ENCODE data around the gene GNG3.
A peak's percentile ranks its signal among the peaks of the same experiment; 100 is the strongest.
"Not testable (repeated sequence)": the region's sequence is repeated elsewhere in the genome, so short reads cannot be mapped to it uniquely, and the experiment has no call there.

Gene GNG3

DNA sequence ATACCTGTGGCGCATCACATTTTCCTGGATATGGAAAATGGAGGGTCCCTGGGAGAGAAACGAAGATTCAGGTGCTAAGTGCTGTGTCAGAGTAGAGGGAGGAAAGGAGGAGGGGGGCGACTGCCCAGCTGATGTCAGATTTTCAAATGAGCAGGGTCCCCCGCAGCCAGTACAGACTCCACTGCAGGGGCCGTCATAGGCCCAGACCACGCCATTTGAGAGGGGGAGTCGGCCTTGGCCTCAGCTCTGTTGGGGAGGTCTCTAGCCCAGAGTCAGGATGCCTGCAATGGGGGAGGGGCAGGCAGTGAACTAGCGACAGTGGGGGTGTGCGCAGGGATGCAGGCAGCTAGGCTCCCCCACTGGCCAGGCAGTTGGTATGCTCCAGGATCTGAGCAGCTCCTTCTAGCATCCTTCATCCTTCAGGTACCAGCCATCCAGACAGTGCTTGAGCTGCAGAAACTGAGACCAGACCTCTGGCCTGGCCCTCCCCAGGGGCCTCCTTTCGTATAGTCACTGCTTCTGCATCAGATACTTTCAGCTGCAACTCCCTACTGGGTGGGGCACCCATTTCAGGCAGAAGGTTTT is at the start of gene GNG3, which contains the start of gene BSCL2:
TSS of gene GNG3 (plus strand) at position 400 of the 585 bp plus-strand sequence. CDS start 620 bp downstream, outside the sequence.
TSS of gene BSCL2 (minus strand) at position 148 of the 585 bp plus-strand sequence. CDS start 229 bp downstream, outside the sequence.
- DNase-seq = no peak

DNA sequence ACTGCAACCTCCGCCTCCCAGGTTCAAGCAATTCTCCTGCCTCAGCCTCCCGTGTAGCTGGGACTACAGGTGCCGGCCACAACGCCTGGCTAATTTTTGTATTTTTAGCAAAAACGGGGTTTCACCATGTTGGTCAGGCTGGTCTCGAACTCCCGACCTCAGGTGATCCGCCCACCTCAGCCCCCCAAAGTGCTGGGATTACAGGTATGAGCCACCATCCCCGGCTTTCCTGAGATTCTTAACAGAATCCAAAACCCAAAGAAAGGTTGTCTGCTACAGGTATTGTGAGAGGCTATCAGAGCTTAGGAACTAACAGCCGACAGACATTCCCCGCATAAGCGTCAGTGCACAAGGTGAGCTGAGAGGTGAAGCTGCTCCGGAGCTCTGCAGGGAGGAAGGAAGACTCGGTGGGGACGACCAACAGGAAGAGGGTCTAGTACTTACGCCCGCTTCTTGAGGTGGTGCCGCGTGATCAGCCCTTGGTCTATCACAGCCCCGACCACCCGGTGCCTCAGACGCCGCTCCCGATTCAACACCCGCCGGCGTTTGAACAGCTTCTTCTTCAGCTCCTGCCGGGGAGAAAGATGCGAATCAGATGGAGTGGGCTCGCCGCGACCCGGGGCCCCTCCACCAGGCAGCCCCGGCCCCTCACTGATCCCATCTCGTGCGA is 42.9 kb upstream of the GNG3 start:
- peak; percentile 38 for DNase-seq

DNA sequence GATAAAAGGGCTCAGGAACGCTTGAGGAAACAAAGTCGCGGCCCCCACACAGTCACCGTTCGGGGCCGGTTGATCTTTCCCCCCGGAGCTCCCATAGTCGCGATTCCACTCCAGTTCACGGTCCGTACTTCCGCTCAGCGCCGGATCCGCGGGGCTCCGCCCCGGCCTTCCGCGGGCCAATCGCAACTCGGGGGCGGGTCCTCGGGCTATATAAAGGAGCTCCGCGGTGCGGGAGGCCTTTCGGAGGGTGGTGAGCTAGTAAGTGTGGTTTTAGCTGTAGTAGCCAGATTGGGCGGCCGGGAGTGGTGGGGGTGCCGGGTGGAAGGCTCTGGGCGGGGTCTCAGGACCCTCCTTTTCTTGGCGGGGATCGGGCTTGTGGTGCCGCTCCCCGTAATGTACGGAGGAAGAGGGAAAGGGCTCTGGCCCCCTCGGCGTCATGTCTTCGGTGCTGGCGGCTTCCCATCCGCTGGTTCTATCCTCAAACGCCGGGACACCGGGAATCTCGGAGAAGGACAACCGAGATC is 42.3 kb upstream of the GNG3 start, which contains the start of the genes C11orf98 and CSKMT:
TSS of gene C11orf98 (minus strand) at position 136 of the 524 bp plus-strand sequence. CDS start at position 95, 41 bp downstream.
TSS of gene CSKMT (plus strand) at position 238 of the 524 bp plus-strand sequence. CDS start 568 bp downstream, outside the sequence.
- DNase-seq = peak; percentile 95

DNA sequence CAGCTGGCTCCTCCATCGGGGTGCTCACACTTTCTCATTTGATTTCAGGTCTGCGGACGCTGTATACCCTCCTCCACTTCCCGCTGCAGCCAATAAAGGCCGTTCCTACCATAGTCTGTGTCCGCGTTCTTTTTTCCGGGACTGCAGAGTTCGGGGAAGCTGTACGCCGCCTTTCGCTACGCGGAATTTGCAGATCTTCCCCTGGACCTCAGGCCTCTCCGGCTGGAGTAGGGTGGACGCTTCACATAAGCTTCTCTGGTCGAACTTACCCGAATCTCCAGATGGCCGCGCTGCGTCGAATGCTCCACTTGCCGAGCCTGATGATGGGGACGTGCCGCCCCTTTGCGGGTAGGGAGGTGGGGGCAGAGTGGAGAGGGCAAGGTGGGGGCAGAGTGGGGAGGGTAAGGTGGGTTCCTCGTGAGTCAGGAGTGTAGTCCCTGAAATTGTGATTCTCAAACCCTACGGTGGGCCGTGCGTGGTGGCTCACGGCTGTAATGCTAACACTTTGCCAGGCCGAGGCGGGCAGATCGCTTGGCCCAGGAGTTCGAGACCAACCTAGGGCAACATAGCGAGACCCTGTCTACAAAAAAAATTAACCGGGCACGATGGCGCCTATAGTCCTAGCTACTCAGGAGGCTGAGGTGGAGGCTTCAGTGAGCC is 41.7 kb upstream of the GNG3 start:
- peak; percentile 59 for DNase-seq

DNA sequence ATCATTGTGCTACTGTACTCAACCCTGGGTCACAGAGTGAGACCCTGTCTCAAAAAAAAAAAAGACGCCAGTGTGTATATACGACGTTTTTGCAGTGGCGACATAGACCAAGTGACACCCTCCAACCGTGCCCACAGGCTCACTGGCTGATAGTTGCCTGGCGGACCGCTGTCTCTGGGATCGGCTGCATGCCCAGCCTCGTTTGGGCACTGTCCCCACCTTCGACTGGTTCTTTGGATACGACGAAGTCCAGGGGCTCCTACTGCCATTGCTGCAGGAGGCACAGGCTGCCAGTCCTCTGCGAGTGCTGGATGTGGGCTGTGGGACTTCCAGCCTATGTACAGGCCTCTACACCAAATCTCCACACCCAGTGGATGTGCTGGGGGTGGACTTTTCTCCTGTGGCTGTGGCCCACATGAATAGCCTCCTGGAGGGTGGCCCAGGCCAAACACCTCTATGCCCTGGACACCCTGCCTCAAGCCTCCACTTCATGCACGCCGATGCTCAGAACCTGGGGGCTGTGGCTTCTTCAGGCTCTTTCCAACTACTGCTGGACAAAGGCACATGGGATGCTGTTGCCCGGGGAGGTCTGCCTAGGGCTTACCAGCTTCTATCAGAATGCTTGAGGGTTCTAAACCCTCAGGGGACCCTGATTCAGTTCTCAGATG is 41.1 kb upstream of the GNG3 start:
- DNase-seq = no peak

DNA sequence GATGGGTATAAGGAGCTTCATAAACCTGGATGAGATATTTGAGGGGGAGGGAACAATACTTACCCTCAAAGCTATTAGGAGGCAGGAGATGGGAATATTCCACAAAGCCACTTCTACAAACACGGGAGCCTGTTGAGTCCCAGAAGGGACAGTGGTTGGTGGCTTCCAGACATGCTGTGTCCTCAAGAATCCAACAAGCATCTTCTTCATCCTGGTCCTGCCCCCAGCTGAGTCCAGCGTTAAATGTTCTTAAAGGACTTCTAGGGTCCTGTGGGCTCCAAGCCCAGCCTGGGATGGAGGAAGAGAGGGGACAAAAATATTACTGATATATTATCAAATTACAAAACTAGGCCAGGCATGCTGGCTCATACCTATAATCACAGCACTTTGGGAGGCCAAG is 40.0 kb upstream of the GNG3 start:
- no peak for DNase-seq

DNA sequence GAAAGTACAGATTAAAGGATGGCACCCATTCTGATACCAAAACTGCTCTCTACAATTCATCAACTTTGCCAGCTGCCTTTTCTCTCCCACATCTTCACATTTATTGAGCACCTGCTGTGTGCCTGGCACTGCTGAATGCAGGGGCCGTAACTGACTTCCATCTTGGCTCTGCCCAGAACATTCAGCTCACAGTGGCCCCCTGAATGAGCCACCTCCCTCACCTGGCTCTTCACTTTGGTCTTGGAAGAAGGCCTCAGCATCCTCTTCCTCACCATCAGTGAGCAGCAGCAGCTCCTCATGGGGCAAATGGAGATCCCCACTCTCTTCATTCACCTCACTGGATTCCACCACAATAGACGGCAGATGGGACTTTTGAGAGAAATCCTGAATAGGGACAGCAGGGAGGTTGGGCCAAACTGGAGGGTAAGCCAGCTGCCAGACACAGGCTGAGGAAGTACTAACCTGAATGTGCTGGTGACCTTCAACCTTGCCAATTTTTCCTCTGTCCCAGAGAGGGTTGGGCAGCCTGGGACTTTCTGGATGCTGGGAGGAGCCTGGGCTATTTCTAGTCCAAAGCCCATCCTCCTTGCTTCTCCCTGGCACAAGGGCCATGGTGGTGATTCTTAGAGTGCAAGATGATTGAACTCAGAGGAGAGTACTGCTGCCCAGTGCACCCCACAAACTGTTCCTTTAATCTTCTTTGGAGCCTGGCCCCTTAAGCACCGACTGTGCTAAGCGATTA is 37.9 kb upstream of the GNG3 start:
- no peak for DNase-seq

DNA sequence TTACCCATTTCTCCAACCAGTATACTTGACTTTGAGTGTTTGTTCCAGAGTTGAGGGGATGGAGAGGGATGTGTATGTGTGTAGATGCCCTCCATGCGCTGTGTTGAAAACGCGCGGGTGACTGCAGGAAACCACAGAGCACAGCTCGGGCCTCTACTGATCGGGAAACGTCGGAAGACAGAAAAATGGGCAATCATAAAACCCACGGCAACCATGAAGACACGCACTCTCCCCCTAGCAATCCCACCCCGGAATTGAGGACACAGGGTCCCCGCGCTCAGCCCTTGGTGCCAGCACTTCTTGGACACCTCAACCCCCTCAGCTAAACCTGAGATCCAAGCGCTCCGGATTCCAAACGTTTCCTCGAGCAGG is 36.3 kb upstream of the GNG3 start:
- DNase-seq = no peak

DNA sequence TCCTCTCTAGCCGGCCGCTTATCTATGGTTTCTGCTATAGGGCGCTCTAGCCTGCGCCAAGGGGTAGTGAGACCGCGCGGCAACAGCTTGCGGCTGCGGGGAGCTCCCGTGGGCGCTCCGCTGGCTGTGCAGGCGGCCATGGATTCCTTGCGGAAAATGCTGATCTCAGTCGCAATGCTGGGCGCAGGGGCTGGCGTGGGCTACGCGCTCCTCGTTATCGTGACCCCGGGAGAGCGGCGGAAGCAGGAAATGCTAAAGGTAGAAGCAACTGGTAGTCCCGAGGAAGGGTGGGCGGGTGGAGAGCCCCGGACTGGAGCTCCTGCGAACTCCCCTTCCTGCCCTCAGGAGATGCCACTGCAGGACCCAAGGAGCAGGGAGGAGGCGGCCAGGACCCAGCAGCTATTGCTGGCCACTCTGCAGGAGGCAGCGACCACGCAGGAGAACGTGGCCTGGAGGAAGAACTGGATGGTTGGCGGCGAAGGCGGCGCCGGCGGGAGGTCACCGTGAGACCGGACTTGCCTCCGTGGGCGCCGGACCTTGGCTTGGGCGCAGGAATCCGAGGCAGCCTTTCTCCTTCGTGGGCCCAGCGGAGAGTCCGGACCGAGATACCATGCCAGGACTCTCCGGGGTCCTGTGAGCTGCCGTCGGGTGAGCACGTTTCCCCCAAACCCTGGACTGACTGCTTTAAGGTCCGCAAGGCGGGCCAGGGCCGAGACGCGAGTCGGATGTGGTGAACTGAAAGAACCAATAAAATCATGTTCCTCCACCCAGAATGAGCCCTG is 35.7 kb upstream of the GNG3 start, which contains the start of the genes LBHD1 and UQCC3:
TSS of gene LBHD1 (minus strand) at position 660 of the 782 bp plus-strand sequence. CDS start 2,236 bp downstream, outside the sequence.
TSS of gene UQCC3 (plus strand) at position 66 of the 782 bp plus-strand sequence. CDS start at position 139, 73 bp downstream.
- peak; percentile 72 for DNase-seq

DNA sequence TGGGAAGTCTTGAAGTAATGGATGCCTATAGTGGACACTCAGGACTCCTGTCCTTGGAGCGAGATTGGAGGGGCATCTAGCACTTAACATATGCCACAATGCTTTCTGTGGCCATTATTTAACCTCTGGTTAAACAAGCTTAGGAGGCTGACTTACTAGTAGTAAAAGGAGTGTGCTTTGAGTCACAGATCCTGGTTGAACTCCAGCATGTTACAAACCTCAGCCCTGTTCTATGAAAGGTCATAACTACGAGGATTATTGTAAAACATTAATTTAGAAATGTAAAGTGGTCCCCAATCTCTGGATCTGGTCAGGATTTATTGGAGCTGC is 34.3 kb upstream of the GNG3 start:
- no peak for DNase-seq

DNA sequence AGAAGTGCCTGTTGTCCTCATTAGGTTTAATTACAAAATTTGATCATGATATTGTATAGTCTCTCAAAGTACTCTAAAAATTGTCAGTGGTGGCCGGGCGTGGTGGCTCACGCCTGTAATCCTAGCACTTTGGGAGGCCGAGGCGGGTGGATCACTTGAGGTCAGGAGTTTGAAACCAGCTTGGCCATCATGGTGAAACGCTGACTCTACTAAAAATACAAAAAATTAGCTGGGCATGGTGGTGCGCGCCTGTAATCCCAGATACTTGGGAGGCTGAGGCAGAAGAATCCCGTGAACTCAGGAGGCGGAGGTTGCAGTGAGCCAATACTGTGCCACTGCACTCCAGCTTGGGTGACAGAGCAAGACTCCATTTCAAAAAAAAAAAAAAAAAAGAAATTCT is 32.1 kb upstream of the GNG3 start:
- not testable (repeated sequence) for DNase-seq

DNA sequence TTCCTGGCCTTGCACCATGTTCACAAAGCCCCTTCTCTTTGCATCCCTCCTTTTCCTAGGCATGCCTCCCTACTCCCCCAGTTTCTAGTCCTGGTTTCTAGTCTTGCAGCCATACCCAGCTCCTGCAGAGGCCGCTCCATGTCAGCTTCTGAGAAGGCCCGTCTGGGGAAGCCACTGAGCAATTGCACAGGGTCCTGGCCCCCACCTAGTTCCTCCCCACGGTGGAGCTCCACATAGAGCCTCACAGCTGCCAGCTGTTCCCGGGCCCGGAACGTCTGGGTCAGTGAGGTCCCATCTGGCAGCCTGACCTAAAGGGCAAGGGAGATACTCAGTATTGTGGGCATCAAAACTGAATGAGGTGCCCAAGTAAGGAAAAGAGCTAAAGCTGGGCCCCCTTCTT is 30.8 kb upstream of the GNG3 start:
- no peak for DNase-seq

DNA sequence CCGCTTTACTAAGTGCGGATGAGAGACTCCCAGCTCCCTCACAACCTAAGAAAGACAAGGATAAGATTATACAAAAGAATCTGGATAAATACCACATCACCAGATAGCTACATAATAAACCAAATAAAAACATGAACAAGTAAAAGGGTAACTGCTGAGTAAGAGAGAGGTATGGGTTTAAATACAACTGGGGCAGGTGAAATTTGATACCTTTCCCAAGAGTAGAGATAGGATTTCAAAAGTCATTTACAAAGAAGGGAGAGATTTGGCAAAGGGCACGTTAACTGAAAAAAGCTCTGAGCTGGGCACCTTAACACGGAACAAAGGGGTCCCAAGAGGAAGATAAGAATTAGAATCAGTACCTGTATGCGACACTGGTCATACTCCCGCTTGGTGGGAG is 30.3 kb upstream of the GNG3 start:
- DNase-seq = no peak

DNA sequence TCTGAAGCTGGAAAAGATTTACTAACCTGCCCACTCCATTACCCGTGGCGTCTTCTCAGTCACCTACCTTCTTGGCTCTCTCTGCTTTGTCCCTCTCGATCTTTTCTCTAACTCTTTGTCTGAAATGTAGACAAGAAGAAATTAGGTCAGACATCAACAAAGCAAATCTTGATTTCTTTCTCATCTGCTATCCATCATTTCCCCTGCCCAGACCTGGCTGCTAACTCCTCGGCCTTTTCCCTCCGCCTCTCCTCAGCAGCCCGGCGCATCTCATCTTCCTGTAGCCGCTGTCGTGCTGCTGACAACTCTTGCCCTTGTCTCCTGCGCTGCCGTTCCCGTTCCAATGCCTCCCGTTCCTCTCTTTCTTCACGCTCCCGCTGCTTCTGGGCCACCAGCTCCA is 29.8 kb upstream of the GNG3 start:
- DNase-seq = no peak

DNA sequence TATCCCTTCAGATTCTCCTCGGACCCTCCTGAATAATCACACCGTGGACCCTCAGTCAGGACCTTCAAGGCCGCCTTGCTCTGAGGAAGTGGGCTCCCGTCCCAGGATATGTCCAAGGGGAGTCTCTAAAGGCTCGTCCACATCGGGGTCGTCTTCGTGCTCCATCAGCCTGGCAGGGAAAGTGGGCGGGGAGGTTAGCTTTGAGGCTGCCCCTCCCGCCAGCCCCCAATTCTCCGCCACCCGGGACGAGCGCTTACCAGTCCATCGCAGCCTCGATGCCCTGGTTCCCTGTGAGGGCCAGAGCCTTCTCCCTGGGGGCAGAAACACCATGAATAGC is 29.1 kb upstream of the GNG3 start:
- no peak for DNase-seq

DNA sequence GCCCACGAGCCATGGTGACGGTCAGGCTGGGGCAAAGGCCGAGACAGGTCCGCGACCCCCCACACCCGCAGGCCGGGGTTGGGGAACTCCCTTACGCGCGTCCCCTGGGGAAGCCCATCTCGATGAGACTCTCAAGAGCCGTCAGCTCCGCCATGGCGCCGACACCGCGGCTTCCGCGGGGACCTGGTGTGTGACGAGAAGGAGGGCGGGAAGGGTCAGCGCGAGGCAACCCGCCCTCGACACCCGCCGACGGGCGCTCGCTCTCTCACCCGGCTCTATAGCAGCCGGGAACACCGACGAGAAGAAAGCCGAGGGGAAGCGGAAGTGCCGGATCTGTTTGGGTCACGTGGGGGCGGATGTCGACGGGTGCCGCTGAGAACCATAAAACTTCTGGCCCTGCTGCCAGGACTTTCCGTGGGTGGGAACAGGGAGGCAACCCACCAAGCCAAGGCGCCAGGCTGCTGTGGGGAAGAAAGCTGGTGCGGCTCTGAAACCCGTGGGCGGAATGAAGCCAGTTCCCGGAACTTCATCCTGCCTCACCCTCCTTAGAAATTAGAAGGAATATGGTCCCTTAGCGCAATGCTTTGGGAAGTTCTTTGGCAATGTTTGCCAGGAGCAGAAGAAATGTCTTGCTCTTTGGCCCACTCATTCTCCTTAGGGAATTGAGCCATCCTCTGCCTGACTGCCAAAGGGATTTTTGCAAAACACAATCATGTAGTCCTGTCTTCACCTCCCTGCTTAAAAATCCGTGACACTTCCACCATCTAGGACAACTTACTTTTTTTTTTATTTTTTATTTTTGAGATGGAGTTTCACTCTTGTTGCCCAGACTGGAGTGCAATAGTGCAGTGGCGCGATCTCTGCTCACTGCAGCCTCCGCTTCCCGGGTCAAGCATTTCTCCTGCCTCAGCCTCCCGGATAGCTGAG is 28.4 kb upstream of the GNG3 start, which contains the start of gene UBXN1:
TSS of gene UBXN1 (minus strand) at position 304 of the 927 bp plus-strand sequence. CDS start at position 154, 150 bp downstream.
- peak; percentile 79 for DNase-seq

DNA sequence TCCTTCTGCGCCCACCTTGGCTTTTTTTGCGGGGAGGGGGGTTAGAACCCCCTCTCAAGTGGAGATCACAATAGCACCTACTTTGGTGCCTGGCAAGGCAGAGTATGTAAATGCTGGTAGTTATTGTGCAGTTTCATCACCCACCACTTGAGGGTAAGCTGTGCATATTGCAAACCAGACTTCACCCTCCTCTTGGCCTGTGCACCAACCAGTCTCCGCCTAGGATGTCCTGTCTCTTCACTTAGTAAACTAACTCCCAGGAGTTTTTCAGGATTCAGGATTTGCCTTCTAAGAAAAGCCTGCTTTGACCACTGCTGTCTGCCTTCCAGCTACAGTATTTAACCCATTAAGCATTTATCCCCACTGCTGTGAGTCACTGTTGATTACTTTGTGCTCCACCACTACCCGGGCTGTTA is 26.6 kb upstream of the GNG3 start:
- no peak for DNase-seq

DNA sequence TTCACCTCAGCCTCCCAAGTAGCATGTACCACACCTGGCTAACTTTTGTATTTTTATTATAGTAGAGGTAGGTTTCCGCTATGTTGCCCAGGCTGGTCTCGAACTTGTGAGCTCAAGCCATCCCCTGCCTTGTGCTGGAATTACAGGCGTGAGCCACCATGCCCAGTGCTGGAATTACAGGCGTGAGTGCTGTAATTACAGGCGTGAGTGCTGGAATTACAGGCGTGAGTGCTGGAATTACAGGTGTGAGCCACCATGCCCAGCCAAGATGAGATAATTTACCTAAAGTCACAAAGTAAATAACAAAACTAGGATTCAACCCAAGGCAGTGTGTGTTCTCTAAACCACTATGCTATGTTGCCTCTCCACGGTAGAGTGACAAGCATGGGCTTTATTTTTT is 25.0 kb upstream of the GNG3 start:
- no peak for DNase-seq

DNA sequence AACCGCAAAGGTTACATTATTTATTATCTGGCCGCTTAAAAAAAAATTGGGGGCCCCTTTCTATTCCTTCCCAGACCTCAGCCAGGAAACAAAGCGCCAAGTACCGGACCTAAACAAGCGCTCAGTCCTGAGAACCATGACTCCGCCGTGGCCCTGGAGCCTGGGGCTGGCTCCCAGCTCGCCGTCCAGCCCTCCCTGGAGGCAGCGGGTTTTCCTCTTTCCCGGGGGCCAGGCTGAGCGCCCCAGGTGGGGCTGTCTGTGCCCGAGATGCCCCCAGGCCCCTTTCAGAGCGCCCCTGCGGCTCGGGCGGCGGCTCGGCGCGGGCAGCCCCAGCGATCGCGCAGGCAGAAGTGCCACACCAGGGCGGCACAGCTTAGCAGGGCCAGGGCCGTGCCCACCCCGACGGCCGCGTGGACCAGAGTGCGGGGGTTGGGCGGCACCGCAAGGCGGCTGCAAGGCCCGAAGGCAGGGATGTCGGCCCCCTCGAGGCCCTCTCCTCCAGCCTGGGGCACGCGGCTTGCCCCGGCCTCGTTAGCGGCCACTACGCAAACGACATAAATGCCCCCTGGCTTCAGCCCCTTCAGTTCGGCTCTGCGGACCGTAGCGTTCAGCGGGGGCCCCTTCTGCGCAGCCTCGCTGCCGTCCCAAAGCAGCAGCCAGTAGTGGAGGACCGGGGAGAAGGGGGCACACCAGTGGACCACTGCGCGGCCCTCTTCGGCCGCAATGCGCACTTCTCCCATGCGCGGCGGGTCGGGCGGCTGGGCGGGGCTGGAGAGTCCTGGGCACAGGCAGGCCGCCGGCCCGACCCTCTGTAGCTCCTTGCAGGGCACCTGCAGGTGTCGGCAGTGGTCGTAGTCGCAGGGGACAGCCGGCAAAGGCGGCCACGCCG is 19.7 kb upstream of the GNG3 start:
- no peak for DNase-seq
